SK-N-SH treated with all-trans-retinoic acid at 6 μM for 48 hours (cell line): ENCODE data around the gene SLC2A4RG.

Source experiments
- ATAC-seq: fragments of 200-7000 bp; cut with Tn5 transposase; 3 replicates; pipeline ENCODE4 v1.9.1; 2020; ENCODE audit warnings: mild to moderate bottlenecking, moderate library complexity
- ARNTL ChIP-seq: fragments of 450-650 bp; formaldehyde crosslinking; IDR thresholded peaks from 2 replicates; pipeline ENCODE4 v1.5.0; 2020; ENCODE audit warnings: low read depth, mild to moderate bottlenecking, moderate library complexity, borderline replicate concordance
- CSDC2 ChIP-seq: fragments of 250-450 bp; sonication (Bioruptor Pico); IDR thresholded peaks from 2 replicates; pipeline ENCODE4 v1.5.0; 2020; ENCODE audit warnings: mild to moderate bottlenecking, moderate library complexity
- CSRNP3 ChIP-seq: fragments of 250-450 bp; sonication (Bioruptor Pico); IDR thresholded peaks from 2 replicates; pipeline ENCODE4 v1.5.1; 2021; ENCODE audit warnings: mild to moderate bottlenecking, moderate library complexity
- ESRRG ChIP-seq: fragments of 250-450 bp; sonication (Bioruptor Pico); IDR thresholded peaks from 2 replicates; pipeline ENCODE4 v1.6.1; 2021; ENCODE audit warnings: mild to moderate bottlenecking
- GLIS3 ChIP-seq: fragments of 250-450 bp; sonication (Bioruptor Pico); IDR thresholded peaks from 2 replicates; pipeline ENCODE4 v1.5.0; 2020; ENCODE audit warnings: mild to moderate bottlenecking, moderate library complexity
- ISL1 ChIP-seq: fragments of 250-450 bp; sonication (Bioruptor Pico); IDR thresholded peaks from 2 replicates; pipeline ENCODE4 v2.1.2; 2022; ENCODE audit warnings: mild to moderate bottlenecking, moderate library complexity
- OSR1 ChIP-seq: fragments of 250-450 bp; sonication (Bioruptor Pico); IDR thresholded peaks from 2 replicates; pipeline ENCODE4 v1.8.0; 2022; ENCODE audit warnings: moderate library complexity, mild to moderate bottlenecking, inconsistent platforms
- PPARA ChIP-seq: fragments of 250-450 bp; sonication (Bioruptor Pico); IDR thresholded peaks from 2 replicates; pipeline ENCODE4 v1.5.0; 2020; ENCODE audit warnings: mild to moderate bottlenecking, borderline replicate concordance
- TCF4 ChIP-seq: fragments of 250-450 bp; sonication (Bioruptor Pico); IDR thresholded peaks from 2 replicates; pipeline ENCODE4 v1.8.0; 2021; ENCODE audit warnings: mild to moderate bottlenecking, moderate library complexity, borderline replicate concordance
- TOX ChIP-seq: fragments of 250-450 bp; sonication (Bioruptor Pico); IDR thresholded peaks from 2 replicates; pipeline ENCODE4 v1.8.0; 2021; ENCODE audit warnings: mild to moderate bottlenecking, moderate library complexity, borderline replicate concordance
- ZC3H10 ChIP-seq: fragments of 250-450 bp; sonication (Bioruptor Pico); IDR thresholded peaks from 2 replicates; pipeline ENCODE4 v1.5.1; 2021; ENCODE audit warnings: mild to moderate bottlenecking, moderate library complexity
- ZFP3 ChIP-seq: fragments of 250-450 bp; sonication (Bioruptor Pico); IDR thresholded peaks from 2 replicates; pipeline ENCODE4 v1.5.0; 2020; ENCODE audit warnings: mild to moderate bottlenecking, moderate library complexity
- ZFP30 ChIP-seq: fragments of 450-650 bp; formaldehyde crosslinking; IDR thresholded peaks from 2 replicates; pipeline ENCODE4 v1.5.0; 2022; ENCODE audit warnings: mild to moderate bottlenecking, moderate library complexity
- ZNF565 ChIP-seq: fragments of 450-650 bp; formaldehyde crosslinking; conservative IDR thresholded peaks from 2 replicates; pipeline ENCODE4 v1.5.0; 2020; ENCODE audit warnings: low read depth, mild to moderate bottlenecking, moderate library complexity
- ZNF70 ChIP-seq: fragments of 450-650 bp; formaldehyde crosslinking; IDR thresholded peaks from 2 replicates; pipeline ENCODE4 v1.5.0; 2020; ENCODE audit warnings: mild to moderate bottlenecking, moderate library complexity
- ZNF8 ChIP-seq: fragments of 450-650 bp; formaldehyde crosslinking; IDR thresholded peaks from 2 replicates; pipeline ENCODE4 v1.5.0; 2020; ENCODE audit warnings: mild to moderate bottlenecking, moderate library complexity
- TF ChIP-seq, protein P1 (sequence below): fragments of 250-450 bp; sonication (Bioruptor Pico); IDR thresholded peaks from 2 replicates; pipeline ENCODE4 v1.5.0; 2020; ENCODE audit warnings: mild to moderate bottlenecking, moderate library complexity
- TF ChIP-seq, protein P2 (sequence below): fragments of 250-450 bp; sonication (Bioruptor Pico); IDR thresholded peaks from 2 replicates; pipeline ENCODE4 v1.8.0; 2020; ENCODE audit warnings: mild to moderate bottlenecking, moderate library complexity, borderline replicate concordance
- TF ChIP-seq, protein P3 (sequence below): fragments of 250-450 bp; sonication (Bioruptor Pico); IDR thresholded peaks from 2 replicates; pipeline ENCODE4 v1.8.0; 2021; ENCODE audit warnings: low read depth, mild to moderate bottlenecking, moderate library complexity, borderline replicate concordance
- TF ChIP-seq, protein P4 (sequence below): fragments of 250-450 bp; sonication (Bioruptor Pico); IDR thresholded peaks from 2 replicates; pipeline ENCODE4 v1.5.1; 2020; ENCODE audit warnings: low read depth, mild to moderate bottlenecking, moderate library complexity

SLC2A4RG gene

GRCh38 chr20:63782051-63782471, 42.5 kb downstream of the SLC2A4RG start:
- TF ChIP-seq ISL1 = no peak
- no peak for TF ChIP-seq TCF4 (CRISPR knock-in tag)
- TF ChIP-seq ZFP3 = no peak
- TF ChIP-seq PPARA (CRISPR knock-in tag) = no peak
- TF ChIP-seq, protein P1, sequence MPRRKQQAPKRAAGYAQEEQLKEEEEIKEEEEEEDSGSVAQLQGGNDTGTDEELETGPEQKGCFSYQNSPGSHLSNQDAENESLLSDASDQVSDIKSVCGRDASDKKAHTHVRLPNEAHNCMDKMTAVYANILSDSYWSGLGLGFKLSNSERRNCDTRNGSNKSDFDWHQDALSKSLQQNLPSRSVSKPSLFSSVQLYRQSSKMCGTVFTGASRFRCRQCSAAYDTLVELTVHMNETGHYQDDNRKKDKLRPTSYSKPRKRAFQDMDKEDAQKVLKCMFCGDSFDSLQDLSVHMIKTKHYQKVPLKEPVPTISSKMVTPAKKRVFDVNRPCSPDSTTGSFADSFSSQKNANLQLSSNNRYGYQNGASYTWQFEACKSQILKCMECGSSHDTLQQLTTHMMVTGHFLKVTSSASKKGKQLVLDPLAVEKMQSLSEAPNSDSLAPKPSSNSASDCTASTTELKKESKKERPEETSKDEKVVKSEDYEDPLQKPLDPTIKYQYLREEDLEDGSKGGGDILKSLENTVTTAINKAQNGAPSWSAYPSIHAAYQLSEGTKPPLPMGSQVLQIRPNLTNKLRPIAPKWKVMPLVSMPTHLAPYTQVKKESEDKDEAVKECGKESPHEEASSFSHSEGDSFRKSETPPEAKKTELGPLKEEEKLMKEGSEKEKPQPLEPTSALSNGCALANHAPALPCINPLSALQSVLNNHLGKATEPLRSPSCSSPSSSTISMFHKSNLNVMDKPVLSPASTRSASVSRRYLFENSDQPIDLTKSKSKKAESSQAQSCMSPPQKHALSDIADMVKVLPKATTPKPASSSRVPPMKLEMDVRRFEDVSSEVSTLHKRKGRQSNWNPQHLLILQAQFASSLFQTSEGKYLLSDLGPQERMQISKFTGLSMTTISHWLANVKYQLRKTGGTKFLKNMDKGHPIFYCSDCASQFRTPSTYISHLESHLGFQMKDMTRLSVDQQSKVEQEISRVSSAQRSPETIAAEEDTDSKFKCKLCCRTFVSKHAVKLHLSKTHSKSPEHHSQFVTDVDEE = no peak
- ATAC-seq = no peak

DNA sequence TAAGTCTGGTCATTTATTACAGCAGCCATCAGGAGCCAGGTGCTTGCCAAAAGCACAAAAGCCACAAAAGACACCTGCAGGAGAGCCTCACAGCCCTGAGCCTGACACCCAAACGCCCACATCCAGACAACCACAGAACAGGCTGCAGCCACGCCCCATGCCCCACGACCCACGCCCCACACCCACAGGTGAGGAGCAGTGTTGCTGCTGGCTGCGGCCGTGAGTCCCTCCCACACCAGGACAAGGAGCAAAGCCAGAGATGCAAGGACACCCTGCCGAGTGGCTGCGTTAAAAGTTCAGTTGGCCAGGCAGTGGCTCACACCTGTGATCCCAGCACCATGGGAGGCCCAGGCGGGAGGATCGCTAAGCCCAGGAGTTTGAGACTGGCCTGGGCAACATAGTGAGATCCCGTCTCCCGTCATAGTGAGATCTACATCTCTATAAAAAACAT, 43.0 kb downstream of the SLC2A4RG start:
- no peak for ATAC-seq
- TF ChIP-seq, protein P2, sequence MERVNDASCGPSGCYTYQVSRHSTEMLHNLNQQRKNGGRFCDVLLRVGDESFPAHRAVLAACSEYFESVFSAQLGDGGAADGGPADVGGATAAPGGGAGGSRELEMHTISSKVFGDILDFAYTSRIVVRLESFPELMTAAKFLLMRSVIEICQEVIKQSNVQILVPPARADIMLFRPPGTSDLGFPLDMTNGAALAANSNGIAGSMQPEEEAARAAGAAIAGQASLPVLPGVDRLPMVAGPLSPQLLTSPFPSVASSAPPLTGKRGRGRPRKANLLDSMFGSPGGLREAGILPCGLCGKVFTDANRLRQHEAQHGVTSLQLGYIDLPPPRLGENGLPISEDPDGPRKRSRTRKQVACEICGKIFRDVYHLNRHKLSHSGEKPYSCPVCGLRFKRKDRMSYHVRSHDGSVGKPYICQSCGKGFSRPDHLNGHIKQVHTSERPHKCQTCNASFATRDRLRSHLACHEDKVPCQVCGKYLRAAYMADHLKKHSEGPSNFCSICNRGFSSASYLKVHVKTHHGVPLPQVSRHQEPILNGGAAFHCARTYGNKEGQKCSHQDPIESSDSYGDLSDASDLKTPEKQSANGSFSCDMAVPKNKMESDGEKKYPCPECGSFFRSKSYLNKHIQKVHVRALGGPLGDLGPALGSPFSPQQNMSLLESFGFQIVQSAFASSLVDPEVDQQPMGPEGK (CRISPR knock-in tag) = no peak
- no peak for TF ChIP-seq ZNF565 (CRISPR knock-in tag)
- no peak for TF ChIP-seq CSRNP3
- no peak for TF ChIP-seq ZC3H10
- TF ChIP-seq ESRRG (CRISPR knock-in tag) = no peak
- no peak for TF ChIP-seq GLIS3 (CRISPR knock-in tag)
- TF ChIP-seq, protein P1 = no peak
- no peak for TF ChIP-seq TCF4 (CRISPR knock-in tag)
- TF ChIP-seq PPARA (CRISPR knock-in tag) = no peak
- TF ChIP-seq ZFP30 (CRISPR knock-in tag) = no peak
- TF ChIP-seq, protein P3, sequence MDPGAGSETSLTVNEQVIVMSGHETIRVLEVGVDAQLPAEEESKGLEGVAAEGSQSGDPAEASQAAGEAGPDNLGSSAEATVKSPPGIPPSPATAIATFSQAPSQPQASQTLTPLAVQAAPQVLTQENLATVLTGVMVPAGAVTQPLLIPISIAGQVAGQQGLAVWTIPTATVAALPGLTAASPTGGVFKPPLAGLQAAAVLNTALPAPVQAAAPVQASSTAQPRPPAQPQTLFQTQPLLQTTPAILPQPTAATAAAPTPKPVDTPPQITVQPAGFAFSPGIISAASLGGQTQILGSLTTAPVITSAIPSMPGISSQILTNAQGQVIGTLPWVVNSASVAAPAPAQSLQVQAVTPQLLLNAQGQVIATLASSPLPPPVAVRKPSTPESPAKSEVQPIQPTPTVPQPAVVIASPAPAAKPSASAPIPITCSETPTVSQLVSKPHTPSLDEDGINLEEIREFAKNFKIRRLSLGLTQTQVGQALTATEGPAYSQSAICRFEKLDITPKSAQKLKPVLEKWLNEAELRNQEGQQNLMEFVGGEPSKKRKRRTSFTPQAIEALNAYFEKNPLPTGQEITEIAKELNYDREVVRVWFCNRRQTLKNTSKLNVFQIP (CRISPR knock-in tag) = no peak
- TF ChIP-seq TOX = no peak
- TF ChIP-seq ZNF8 (CRISPR knock-in tag) = no peak
- no peak for TF ChIP-seq CSDC2 (CRISPR knock-in tag)
- TF ChIP-seq ZNF70 (CRISPR knock-in tag) = no peak
- no peak for TF ChIP-seq ARNTL (CRISPR knock-in tag)
- no peak for TF ChIP-seq ZFP3
- TF ChIP-seq, protein P4, sequence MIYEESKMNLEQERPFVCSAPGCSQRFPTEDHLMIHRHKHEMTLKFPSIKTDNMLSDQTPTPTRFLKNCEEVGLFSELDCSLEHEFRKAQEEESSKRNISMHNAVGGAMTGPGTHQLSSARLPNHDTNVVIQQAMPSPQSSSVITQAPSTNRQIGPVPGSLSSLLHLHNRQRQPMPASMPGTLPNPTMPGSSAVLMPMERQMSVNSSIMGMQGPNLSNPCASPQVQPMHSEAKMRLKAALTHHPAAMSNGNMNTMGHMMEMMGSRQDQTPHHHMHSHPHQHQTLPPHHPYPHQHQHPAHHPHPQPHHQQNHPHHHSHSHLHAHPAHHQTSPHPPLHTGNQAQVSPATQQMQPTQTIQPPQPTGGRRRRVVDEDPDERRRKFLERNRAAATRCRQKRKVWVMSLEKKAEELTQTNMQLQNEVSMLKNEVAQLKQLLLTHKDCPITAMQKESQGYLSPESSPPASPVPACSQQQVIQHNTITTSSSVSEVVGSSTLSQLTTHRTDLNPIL (CRISPR knock-in tag) = no peak
- no peak for TF ChIP-seq OSR1 (CRISPR knock-in tag)
- TF ChIP-seq, all 23 proteins: peak for 0
